ENCODE measurements around the gene LCN1.

DNA sequence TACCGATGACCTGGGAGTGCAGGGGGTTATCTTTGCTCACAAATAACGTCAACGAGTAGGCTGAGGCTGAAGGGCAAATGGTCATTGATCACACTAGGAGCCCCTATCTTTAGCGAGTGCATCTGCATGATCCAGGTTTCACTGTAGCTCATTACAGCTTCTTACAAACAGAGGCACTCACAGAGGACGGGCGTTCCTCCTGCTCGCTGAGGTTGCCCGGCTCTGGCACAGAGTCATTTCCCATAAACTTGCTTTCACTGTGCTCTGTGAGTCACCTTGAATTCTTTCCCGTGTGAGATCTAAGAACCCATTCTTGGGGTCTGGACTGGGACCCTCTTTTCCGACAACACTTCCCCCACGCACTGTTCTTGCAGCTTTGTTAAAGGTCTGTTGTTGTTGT lies 38.4 kb downstream of the LCN1 start:
- TF ChIP-seq POLR2A (IDR thresholded peaks at IDR 0.05; ENCODE audit: low read depth, low read length) (no peak), MAZ (IDR thresholded peaks at IDR 0.05; ENCODE audit: borderline replicate concordance, low read depth, low read length) (no peak), CTCF (conservative IDR thresholded peaks at IDR 0.05; ENCODE audit: low read depth, low read length) (no peak), RCOR1 (IDR thresholded peaks at IDR 0.05; ENCODE audit: insufficient replicate concordance, low read length) (no peak), CEBPB (IDR thresholded peaks at IDR 0.05; ENCODE audit: low read depth, low read length) (no peak), MAFK (IDR thresholded peaks at IDR 0.05; ENCODE audit: low read depth, low read length) (no peak), FOS (IDR thresholded peaks at IDR 0.05; ENCODE audit: low read depth, low read length) (no peak), USF2 (IDR thresholded peaks at IDR 0.05; ENCODE audit: low read depth, low read length) (no peak)

Measured in IMR-90 (cell line).